HG02678 (cell line): ENCODE measurements around the gene GALNT17.
"Not testable (repeated sequence)": the region's sequence is repeated elsewhere in the genome, so short reads cannot be mapped to it uniquely, and the experiment has no call there.

Experiments used
- ATAC-seq: cut with Tn5 transposase; IDR thresholded peaks from one replicate; pipeline ENCODE4 v1.9.1; 2021; ENCODE audit warnings: mild to moderate bottlenecking, moderate library complexity; ENCODE audit not compliant: unreplicated experiment

Gene GALNT17

GRCh38 chr7:71229148-71229547 lies 97.2 kb downstream of the GALNT17 start:
- no peak for ATAC-seq

- ATAC-seq: no peak
Measured at GRCh38 chr7:71229699-71230098, 97.8 kb downstream of the GALNT17 start.

GRCh38 chr7:71235253-71235652 lies 103.3 kb downstream of the GALNT17 start:
- no peak for ATAC-seq

- no peak for ATAC-seq
Measured at GRCh38 chr7:71236230-71237105, 104.5 kb downstream of the GALNT17 start.

- ATAC-seq: no peak
Measured at GRCh38 chr7:71237945-71238344, 106.0 kb downstream of the GALNT17 start.

GRCh38 chr7:71238581-71239295 lies 106.8 kb downstream of the GALNT17 start:
- no peak for ATAC-seq

- ATAC-seq: no peak
Measured at GRCh38 chr7:71239586-71240268, 107.8 kb downstream of the GALNT17 start.

- no peak for ATAC-seq
Measured at GRCh38 chr7:71243736-71244410, 111.9 kb downstream of the GALNT17 start.

- ATAC-seq: no peak
Measured at GRCh38 chr7:71245038-71245437, 113.1 kb downstream of the GALNT17 start.

GRCh38 chr7:71251706-71252105 lies 119.8 kb downstream of the GALNT17 start:
- ATAC-seq: no peak

GRCh38 chr7:71254751-71255150 lies 122.8 kb downstream of the GALNT17 start:
- ATAC-seq: no peak

GRCh38 chr7:71255537-71256178 lies 123.7 kb downstream of the GALNT17 start:
- no peak for ATAC-seq

- no peak for ATAC-seq
Measured at GRCh38 chr7:71261066-71261465, 129.1 kb downstream of the GALNT17 start.

- ATAC-seq: not testable (repeated sequence)
Measured at GRCh38 chr7:71262834-71263233, 130.9 kb downstream of the GALNT17 start.

GRCh38 chr7:71264005-71264404 lies 132.1 kb downstream of the GALNT17 start:
- no peak for ATAC-seq

GRCh38 chr7:71266912-71267311 lies 135.0 kb downstream of the GALNT17 start:
- ATAC-seq: no peak

GRCh38 chr7:71267734-71268469 lies 136.0 kb downstream of the GALNT17 start:
- ATAC-seq: no peak

GRCh38 chr7:71270558-71270957 lies 138.6 kb downstream of the GALNT17 start:
- no peak for ATAC-seq

GRCh38 chr7:71271203-71271602 lies 139.3 kb downstream of the GALNT17 start:
- ATAC-seq: no peak
